Hematopoietic multipotent progenitor cell treated with erythropoietin and hydrocortisone succinate and interleukin-3 and kit ligand, for 6 days (in vitro differentiated cells): ENCODE results near the gene KMT2D.

Experiments used
- DNase-seq: peaks from one replicate; pipeline ENCODE4 v3.0.0-alpha.2; 2015

The KMT2D gene

GRCh38 chr12:49051777-49052438, 8.7 kb downstream of the KMT2D start:
- no peak for DNase-seq

GRCh38 chr12:49051373-49051764, 9.2 kb downstream of the KMT2D start:
- no peak for DNase-seq

- DNase-seq = no peak
Observed at GRCh38 chr12:49050507-49051372, 9.9 kb downstream of the KMT2D start.

GRCh38 chr12:49049566-49050224, 10.9 kb downstream of the KMT2D start:
- DNase-seq = no peak

- no peak for DNase-seq
Observed at GRCh38 chr12:49048953-49049352, 11.6 kb downstream of the KMT2D start.

GRCh38 chr12:49046129-49046895, 14.3 kb downstream of the KMT2D start:
- no peak for DNase-seq

GRCh38 chr12:49044660-49045059, 15.9 kb downstream of the KMT2D start:
- DNase-seq = no peak

- peak; percentile 88 for DNase-seq
Observed at GRCh38 chr12:49043856-49044258, 16.7 kb downstream of the KMT2D start.

GRCh38 chr12:49043241-49043640, 17.4 kb downstream of the KMT2D start:
- no peak for DNase-seq

- no peak for DNase-seq
Observed at GRCh38 chr12:49041881-49042484, 18.6 kb downstream of the KMT2D start.

- no peak for DNase-seq
Observed at GRCh38 chr12:49041036-49041880, 19.3 kb downstream of the KMT2D start.

- DNase-seq = no peak
Observed at GRCh38 chr12:49040364-49040855, 20.2 kb downstream of the KMT2D start.

GRCh38 chr12:49039421-49040363, 20.9 kb downstream of the KMT2D start:
- DNase-seq = no peak

- no peak for DNase-seq
Observed at GRCh38 chr12:49038291-49038955, 22.2 kb downstream of the KMT2D start.

- DNase-seq = no peak
Observed at GRCh38 chr12:49037947-49038237, 22.7 kb downstream of the KMT2D start.

- no peak for DNase-seq
Observed at GRCh38 chr12:49037111-49037946, 23.3 kb downstream of the KMT2D start.

GRCh38 chr12:49036029-49036428, 24.6 kb downstream of the KMT2D start:
- DNase-seq = no peak

GRCh38 chr12:49034286-49034622, 26.3 kb downstream of the KMT2D start:
- DNase-seq = no peak
